Pancreas (tissue), 10 donors: Measurements from ENCODE around the gene ANKRD53. TPM values are rescaled to one million over a fixed set of nuclear protein-coding genes. Genes with fewer than 3 reads are reported as not detected.

Experiments used
- ATAC-seq, 4 donors: fragments of 200-7000 bp; cut with Tn5 transposase; one replicate each; pipeline versions ENCODE4 v1.8.0 to v1.9.1; 2020; ENCODE audit warnings: mild to moderate bottlenecking in 4 of 4, moderate library complexity in 4 of 4
- DNase-seq, 6 donors: peaks; one replicate each; pipeline ENCODE4 v3.0.0-alpha.2; 2020
- FAIRE-seq: peaks from 2 replicates; lab custom pipeline; 2012; peaks lifted over from hg19 to GRCh38; lab: Jason Lieb, UNC
- H3K27ac ChIP-seq, 4 donors: fragments of 200-600 bp; sonication (generic); 1 replicate in 3 of 4; 2 replicates in 1 of 4; pipeline versions ENCODE4 v1.5.0 to v1.8.0; 2020
- H3K27me3 ChIP-seq, 4 donors: fragments of 200-600 bp; one replicate each; pipeline ENCODE4 v1.8.0; 2021
- H3K36me3 ChIP-seq, 3 donors: fragments of 200-600 bp; sonication (generic) in 1 of 3; one replicate each; pipeline versions ENCODE4 v1.5.0 to v1.8.0; 2020 to 2021
- H3K4me1 ChIP-seq, 3 donors: fragments of 200-600 bp; one replicate each; pipeline ENCODE4 v1.8.0; 2021
- H3K4me3 ChIP-seq, 4 donors: fragments of 200-600 bp; sonication (generic) in 2 of 4; one replicate each; pipeline versions ENCODE4 v1.5.0 to v1.8.0; 2020 to 2021
- H3K9me3 ChIP-seq, 4 donors: fragments of 200-600 bp; one replicate each; pipeline ENCODE4 v1.8.0; 2021
- WGBS, 2 donors: extraction: QIAGEN DNeasy Blood & Tissue Kit; methylation state at CpG; one replicate each; pipeline ENCODE4 v1.1.7; 2013; 5-methylcytosine and 5-hydroxymethylcytosine counted together
- intact Hi-C, 3 donors: fragments of 100-400 bp; cut with DNase I; formaldehyde crosslinking; loops; one replicate each; pipeline versions ENCODE4 v1.11.1 to v1.14.2; 2022
- polyA plus RNA-seq, 2 donors: library from polyadenylated mRNA; stranded (reverse); fragments of 200-250 nt; gene quantifications; one replicate each; pipeline ENCODE4 v1.2.3, GENCODE V29; 2013
- total RNA-seq, 6 donors: library from RNA; stranded (reverse); fragmentation: NEBNext Ultra II Directional in 4 of 6; extraction: Animal tissue kit (Norgen Biotek cat#: 25700) in 4 of 6; gene quantifications; one replicate each; pipeline versions ENCODE4 v1.2.1 to v1.2.4, GENCODE V29; 2021 to 2023
- TF ChIP-seq, protein P1 (sequence below), 4 donors: fragments of 200-600 bp; sonication (generic) in 3 of 4; IDR thresholded peaks; one replicate each; pipeline versions ENCODE4 v1.5.0 to v1.8.0; 2021; ENCODE audit warnings: antibody characterized with exemption in 4 of 4
- donor health status: healthy with polysubstance abuse.
- donor health status: DM: no; HTN: no; CAD: no; lungs with moderate emphysema.
- donor health status: DM: no; HTN: no; CAD: no.
- donor health status: control.
- donor health status: control.
- donor health status: Bipolar disorder and iron deficiency.
- donor health status: DM: yes; HTN: yes; CAD: no.
- donor health status: DM: no; HTN: no; CAD: no.
- donor health status: DM: no; HTN: no; CAD: no.
- donor health status: DM: yes; HTN: yes; CAD: no.

ANKRD53 gene
- total and polyA plus RNA-seq, 8 donors = 3.5 to 10.2 (median 6.8) TPM

DNA sequence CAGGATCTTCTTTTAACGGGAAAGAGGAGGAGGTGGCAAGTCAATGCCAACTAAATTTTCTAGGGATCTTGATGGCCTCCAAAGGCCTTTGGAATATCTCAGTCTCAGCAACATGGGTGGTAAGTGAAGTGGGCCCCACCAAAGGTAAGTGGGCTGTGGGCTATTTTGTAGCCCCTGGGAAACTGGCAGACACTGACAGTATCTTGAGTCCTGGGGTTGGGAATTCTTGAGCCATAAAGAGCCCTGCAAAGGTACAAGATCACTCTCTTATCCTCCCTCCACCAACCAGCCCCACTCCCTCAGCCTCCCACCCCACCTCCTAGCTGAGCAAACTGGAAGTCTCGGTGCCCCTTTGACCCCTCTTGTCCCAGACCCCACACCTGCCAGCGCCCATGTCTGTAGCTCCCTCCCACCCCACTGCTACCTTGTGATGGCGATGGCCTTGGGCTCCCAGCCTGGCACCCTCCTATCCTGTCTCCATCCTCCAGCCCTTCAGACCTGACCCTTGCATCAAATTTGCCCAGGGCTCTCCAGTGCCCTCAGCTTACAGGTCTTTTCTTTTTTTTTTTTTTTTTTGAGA, 34.2 kb upstream of the ANKRD53 start:
- no peaks in the 10 kb centered on the region for H3K4me1 ChIP-seq
- H3K9me3 ChIP-seq = no peaks in the 10 kb centered on the region
- no peaks in the 10 kb centered on the region for H3K36me3 ChIP-seq
- no peak for ATAC-seq
- no peak overlapping the region for H3K4me3 ChIP-seq
- no peak for DNase-seq
- TF ChIP-seq, protein P1, sequence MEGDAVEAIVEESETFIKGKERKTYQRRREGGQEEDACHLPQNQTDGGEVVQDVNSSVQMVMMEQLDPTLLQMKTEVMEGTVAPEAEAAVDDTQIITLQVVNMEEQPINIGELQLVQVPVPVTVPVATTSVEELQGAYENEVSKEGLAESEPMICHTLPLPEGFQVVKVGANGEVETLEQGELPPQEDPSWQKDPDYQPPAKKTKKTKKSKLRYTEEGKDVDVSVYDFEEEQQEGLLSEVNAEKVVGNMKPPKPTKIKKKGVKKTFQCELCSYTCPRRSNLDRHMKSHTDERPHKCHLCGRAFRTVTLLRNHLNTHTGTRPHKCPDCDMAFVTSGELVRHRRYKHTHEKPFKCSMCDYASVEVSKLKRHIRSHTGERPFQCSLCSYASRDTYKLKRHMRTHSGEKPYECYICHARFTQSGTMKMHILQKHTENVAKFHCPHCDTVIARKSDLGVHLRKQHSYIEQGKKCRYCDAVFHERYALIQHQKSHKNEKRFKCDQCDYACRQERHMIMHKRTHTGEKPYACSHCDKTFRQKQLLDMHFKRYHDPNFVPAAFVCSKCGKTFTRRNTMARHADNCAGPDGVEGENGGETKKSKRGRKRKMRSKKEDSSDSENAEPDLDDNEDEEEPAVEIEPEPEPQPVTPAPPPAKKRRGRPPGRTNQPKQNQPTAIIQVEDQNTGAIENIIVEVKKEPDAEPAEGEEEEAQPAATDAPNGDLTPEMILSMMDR (IDR thresholded peaks at IDR 0.05) = no peak
- intact Hi-C loops = loop anchor here in 1 of 3 donors (5.0 kb wide), 1 partner anchor 72 kb away; no protein-coding TSS in a partner anchor
- WGBS, 2 donors = 80 to 89% methylated on average over 4 of the region's 4 CpGs
- no peak for FAIRE-seq
- no peaks in the 10 kb centered on the region for H3K27me3 ChIP-seq
- no peak overlapping the region for H3K27ac ChIP-seq

DNA sequence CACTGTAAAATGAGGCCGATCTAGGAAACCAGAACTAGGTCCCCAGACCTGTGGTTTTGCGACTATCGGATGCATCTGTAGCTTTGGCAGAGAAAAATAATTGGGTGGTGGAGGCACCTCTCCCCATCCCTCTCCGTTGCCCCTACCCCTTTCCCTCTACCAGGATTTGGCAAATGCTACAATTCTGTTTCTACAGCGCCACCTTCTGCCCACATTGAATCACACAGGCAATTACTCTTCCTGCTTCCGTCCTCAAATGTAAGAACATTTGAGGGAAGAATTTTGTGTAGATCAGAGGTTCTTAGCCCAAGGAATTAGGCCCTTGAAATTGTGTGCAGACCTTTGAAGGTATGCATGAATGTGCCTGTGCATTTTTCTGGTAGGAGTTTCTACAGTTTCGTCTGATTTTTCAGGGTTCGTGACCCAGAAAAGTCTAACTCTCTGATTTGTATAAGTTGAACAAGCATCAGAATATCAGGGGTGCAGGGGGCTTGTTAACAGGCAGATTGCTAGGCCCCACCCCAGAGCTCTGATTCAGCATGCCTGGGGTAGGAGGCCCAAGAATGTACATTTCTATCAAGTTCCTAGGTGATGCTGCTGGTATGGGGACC, 31.5 kb upstream of the ANKRD53 start:
- H3K27me3 ChIP-seq = no peaks in the 10 kb centered on the region
- H3K27ac ChIP-seq = no peak overlapping the region
- no peak overlapping the region for H3K4me3 ChIP-seq
- FAIRE-seq = no peak
- intact Hi-C loops = loop anchor here in 1 of 3 donors (5.0 kb wide), 1 partner anchor 75 kb away; no protein-coding TSS in a partner anchor
- H3K9me3 ChIP-seq = no peaks in the 10 kb centered on the region
- DNase-seq = peak in 3 of 6 donors; percentile 36 to 69 (median 42)
- ATAC-seq = peak; percentile 44 to 74 (median 66)
- no peaks in the 10 kb centered on the region for H3K36me3 ChIP-seq
- H3K4me1 ChIP-seq = no peaks in the 10 kb centered on the region
- TF ChIP-seq, protein P1 (IDR thresholded peaks at IDR 0.05) = peak; percentile 25 to 69 (median 54)
- 18% methylated on average over 8 of the region's 8 CpGs for WGBS, 2 donors

DNA sequence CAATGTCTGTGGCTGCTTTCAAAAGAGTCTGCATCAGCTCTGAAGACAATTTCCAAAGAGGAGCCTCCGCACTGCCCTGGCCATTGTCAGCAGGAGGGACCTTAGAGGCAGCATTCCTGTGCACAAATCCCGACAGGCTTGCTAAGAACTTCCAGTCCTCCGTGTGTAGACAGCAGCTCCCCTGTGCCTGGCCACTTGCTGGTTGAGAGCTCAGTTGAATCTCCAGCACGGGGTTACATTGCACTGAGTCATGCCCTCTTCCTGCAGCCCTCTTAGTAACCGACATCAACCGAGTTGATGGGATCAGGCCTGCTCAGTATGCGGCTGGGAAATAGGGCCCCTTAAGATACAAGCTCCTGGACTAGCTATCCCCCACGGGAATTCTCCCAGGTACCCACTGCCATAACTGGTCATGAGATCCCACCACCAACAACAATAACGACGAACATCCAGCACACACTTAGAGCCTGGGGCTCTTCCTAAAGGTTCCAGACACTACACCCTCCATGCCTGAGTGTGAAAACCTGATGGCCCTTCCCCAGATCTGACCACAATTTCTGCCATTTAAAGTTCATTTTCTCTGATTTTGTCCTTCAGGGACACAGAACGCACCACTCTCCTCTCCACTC, 30.8 kb upstream of the ANKRD53 start:
- Histone ChIP-seq H3K27me3 (no peaks in the 10 kb centered on the region), H3K36me3 (no peaks in the 10 kb centered on the region), H3K9me3 (no peaks in the 10 kb centered on the region), H3K4me3 (no peak overlapping the region), H3K4me1 (no peaks in the 10 kb centered on the region), H3K27ac (no peak overlapping the region)
- WGBS, 2 donors = 58 to 66% methylated on average over 11 of the region's 11 CpGs
- TF ChIP-seq, protein P1 (IDR thresholded peaks at IDR 0.05) = no peak
- peak in 1 of 4 donors; percentile 12 for ATAC-seq
- intact Hi-C loops = loop anchor here in 1 of 3 donors (5.0 kb wide), 1 partner anchor 75 kb away; no protein-coding TSS in a partner anchor
- no peak for DNase-seq
- no peak for FAIRE-seq

DNA sequence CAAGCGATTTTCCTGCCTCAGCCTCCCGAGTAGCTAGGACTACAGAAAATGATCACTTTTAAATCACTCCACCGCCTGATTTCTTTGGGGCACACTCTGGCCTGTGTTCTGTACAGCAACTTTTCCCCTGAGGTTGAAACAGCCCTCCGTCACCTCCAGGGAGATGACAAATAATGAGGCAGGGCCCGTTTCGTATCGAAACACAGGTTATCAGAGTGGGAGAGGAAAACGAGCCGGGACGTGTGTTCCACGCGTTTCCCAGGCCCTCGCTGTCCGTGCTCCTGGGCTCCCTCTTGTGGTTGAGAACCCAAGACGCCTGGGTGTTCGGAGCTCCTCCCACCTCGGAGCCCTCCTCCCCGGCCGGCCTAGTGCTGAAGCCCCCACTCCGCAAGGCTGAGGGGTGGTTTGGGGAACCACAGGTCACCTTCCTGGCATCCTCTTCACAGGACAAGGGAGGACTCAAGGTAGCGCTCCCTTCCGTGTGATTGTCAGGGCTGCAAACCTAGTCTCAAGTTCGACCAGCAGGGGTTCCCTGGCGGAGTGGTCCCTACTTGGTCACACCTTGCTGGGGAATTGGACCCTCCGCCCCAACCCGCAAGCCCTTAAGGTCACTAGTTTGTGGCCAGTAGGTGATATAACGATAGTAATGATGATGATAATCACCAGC, 30.0 kb upstream of the ANKRD53 start:
- Histone ChIP-seq H3K9me3 (no peaks in the 10 kb centered on the region), H3K4me1 (no peaks in the 10 kb centered on the region), H3K4me3 (peak overlapping the region in 2 of 4 donors; percentile 9 to 39), H3K36me3 (no peaks in the 10 kb centered on the region), H3K27ac (no peak overlapping the region), H3K27me3 (no peaks in the 10 kb centered on the region)
- TF ChIP-seq, protein P1 (IDR thresholded peaks at IDR 0.05) = peak; percentile 70 to 88 (median 74)
- ATAC-seq (peak; percentile 89 to 99 (median 96)), DNase-seq (peak; percentile 71 to 91 (median 84)), FAIRE-seq (no peak)
- 10% methylated on average over 27 of the region's 27 CpGs for WGBS, 2 donors
- intact Hi-C loops = loop anchor here in 1 of 3 donors (5.0 kb wide), 1 partner anchor 76 kb away; no protein-coding TSS in a partner anchor
